GM19372 (cell line): ENCODE measurements around the gene UPF1.

ENCODE experiments used
- ATAC-seq: cut with Tn5 transposase; IDR thresholded peaks from one replicate; pipeline ENCODE4 v1.9.1; 2021; ENCODE audit warnings: mild to moderate bottlenecking, low read depth, moderate library complexity; ENCODE audit not compliant: unreplicated experiment

UPF1 gene

DNA sequence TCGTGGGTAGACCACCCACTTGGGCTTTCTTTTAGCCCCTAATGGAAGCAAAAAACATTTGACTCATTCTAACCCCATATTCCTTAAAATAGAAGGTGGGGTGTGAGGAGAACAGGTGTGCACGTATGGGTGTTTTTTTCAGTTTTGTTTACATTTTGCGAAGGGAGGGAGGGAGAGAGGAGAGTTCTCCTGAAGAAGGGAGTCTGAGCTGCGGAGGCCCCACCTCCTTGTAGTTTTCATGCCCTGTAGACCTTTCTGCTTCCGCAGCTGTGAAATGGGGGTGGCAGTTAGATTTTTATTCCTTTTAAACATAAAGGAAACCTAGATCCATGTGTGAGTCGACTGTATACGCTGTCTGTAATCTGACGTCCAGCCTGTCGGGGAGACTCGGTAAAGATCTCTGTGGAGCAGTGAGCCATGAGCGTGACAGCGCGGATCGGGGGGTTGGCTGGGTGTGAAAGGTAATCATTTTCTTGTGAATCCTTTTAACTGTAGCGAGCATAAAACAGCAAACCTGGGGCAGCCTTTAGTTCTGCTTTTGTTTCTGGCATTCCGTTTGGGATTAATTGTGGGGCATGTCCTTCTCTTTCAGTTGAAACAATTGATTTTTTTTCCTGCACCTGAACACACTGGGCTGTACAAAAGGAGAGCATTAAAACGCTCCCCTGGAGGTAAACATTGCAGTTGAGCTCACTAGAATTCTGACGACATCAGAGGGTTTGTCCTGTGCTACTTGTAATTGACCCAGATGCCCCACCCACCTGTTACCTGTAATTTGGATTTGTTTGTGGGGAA, 2.3 kb downstream of the UPF1 start:
- ATAC-seq = no peak

DNA sequence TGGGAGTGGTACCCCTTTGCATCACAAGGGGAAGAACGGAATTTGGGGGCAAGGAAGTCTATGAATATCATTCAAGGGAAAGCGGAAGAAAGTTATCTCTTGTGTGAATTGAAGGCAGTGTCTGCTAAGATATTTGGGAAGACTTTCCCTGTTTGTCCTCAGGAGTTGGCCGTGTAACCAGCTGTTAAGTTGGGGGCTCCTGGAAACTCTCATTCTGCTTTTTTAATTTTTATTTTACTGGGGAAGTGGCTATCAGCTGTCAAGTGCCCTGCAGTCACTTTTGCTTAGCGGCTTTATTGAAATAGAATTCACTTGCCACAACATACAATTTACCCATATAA, 2.9 kb downstream of the UPF1 start:
- no peak for ATAC-seq

DNA sequence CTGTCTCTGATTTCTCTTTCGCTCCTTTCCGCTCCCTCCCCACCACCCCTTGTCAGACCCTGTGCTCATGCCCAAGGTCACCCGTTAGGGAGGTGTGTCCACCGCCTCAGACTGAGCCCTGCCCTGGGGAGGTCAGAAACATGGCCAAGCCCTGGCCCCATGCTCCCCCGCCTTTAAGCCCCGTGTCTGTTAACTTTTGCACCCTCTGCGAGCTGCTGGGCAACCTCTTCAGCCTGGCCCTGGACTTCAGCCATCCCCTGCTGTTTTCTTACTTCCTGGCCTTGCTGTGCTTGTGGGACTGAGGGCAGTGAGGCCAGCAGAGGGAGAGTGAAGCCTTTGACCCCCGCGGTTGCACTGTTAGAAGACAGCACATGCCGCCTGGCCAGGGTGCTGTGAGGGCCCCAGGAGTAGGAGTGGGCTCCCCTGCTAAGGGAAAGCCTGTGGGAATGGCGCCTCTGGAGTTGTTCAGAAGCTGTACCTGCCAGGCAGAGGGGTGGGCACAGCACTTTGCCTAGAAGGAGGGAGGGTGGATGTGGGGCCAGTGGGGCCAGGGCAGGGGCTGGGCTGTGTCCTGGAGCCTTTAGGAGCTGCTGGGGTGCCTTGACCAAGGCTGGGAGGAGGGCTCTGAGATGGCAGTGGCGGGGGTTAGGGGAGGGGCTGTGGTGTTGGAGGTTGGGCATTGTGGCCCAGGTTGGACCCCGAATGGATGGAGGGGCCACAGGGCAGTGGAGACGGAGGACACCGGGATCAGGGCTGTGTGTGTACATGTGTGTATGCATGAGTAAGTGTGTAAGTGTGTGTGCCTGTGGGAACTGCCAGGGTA, 7.9 kb downstream of the UPF1 start:
- no peak for ATAC-seq

DNA sequence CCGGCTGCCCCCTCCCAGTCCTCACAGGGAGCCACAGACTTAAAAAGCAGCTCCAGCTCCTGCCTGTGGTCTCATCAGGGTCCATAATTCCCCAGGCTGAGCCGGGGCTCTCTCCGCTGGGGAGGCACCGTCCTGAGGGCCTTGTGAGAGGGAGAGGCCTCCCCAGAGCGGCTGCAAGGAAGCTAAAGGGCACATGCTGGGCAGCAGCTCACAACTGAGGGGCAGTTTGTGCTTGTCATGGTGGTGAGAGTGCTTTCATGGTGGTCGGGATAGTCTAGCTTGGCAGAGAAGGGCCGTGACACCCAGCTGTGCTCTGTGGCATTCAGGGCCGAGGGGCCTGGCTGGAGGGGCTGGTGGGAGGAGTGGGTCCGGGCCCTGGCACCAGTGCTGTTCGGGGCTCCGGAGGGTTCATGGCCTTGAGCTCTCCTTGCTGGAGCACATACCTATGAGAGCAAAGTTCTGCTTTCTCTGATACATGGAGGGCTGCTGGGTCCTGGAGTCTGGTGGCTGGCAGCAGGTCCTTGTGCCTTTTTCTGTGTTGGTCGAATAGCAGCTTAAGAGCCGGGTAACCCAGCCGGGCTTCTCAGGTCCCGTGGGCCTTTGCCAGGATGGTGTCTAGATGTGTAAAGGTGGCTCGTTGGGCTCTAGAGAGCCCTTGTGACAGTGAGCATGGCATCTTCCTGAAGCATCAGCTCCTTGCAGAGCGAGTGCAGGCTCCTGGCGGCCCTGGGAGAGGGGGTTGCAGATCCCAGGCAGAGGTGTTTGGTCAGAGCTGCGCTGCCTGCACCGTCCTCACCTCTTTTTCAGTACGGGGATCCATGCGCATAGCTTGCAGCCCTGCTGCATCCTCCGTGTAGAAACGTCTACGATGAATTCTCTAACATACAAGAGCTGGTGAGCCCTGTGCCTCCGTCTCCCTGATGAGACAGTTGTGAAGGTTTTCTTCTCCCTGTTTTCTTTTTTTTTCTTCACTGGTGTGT, 8.8 kb downstream of the UPF1 start:
- no peak for ATAC-seq

DNA sequence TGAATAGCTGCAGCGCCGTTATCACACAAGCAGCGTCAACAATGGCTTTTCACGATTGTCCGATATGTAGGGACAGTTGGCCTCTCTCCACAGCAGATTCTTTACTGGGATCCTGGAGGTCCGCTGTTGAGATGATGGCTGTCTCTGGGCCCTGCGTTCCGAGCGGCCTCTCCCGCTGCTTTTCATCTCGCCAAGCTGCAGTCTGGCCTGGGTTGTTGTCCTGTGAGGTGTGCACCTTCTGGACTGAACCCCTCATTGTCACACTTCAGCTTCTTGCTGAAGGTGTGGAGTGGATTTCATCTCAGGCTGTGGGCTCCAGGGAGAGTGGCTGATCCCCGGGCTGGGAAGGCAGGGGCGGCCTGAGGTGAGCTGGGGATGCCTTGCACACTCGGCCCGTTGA, 9.6 kb downstream of the UPF1 start:
- no peak for ATAC-seq

DNA sequence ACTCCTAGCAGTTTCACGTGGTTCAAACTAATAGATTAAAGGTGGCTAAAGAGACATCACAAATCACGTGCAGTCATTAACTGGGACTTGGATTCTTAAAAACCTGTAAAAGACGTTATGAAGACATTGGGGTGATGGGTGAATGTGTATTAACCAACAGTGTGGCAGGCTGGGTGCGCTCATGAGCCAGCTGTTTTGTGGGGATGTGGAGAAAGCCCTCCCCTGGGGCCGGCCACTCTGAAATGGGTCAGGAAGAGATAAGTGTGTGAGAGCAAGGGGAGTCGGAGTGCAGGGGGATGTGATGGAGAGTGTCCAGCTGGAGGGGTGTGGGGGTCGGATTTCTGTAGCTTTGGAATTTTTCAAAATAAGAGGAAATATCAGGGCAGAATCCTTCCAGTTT, 10.4 kb downstream of the UPF1 start:
- no peak for ATAC-seq

DNA sequence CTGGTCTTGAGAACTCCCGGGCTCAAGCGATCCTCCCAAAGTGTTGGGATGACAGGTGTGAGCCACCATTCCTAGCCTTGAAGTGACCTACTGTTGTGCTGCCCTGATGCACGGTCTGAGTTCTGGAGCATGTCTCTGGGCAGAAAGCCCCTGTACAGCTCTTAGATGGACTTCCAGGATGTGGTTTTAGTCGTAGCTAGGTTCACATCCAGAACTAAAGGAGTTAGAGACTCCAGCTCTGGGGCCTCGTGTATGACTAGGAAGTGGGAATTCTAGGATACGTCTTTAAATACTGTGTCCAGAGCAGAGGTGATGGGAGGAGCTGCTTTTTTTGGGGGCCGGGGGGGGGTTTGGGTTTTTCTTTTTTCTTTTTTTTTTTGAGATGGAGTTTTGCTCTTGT, 12.2 kb downstream of the UPF1 start:
- ATAC-seq = no peak

DNA sequence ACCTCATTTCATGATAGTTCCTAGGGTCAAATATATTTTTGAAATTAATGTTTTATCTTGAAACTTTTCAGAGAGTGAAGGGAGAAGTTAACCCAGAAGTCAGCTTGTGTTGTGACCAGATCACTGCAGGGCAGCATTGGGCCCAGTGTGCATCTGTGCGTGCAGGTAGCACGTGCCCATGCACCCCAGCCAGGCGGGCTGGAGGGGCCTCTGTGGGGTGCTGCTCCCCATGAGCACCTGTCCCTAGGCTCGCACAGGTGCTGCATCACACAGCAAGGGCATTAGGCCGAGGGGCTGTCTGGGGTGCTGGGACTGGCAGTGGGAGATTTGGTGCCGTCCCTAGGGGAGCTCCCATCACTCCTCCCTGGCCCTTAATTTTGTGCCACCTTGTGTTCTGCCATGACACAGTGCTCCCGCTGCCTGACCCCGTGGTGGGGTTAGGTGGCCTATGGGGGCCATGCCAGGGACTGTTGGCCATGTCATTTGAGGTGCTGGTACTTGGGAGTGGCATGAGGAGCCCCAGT, 13.1 kb downstream of the UPF1 start:
- ATAC-seq = no peak

DNA sequence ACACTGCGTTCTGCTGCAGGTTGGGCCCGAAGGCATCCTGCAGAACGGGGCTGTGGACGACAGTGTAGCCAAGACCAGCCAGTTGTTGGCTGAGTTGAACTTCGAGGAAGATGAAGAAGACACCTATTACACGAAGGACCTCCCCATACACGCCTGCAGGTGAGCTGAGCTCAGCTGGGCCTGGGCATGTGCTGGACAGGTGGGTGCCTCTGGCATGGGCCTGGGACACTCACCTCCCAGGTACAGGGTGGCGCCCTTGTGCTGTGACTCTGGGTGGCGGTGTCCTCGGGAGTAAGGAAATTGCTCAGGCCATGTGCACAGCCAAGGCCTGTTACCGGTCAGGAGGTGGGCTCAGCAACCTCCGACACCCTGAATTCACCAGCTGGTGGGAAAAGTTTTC, 14.2 kb downstream of the UPF1 start:
- ATAC-seq = no peak

DNA sequence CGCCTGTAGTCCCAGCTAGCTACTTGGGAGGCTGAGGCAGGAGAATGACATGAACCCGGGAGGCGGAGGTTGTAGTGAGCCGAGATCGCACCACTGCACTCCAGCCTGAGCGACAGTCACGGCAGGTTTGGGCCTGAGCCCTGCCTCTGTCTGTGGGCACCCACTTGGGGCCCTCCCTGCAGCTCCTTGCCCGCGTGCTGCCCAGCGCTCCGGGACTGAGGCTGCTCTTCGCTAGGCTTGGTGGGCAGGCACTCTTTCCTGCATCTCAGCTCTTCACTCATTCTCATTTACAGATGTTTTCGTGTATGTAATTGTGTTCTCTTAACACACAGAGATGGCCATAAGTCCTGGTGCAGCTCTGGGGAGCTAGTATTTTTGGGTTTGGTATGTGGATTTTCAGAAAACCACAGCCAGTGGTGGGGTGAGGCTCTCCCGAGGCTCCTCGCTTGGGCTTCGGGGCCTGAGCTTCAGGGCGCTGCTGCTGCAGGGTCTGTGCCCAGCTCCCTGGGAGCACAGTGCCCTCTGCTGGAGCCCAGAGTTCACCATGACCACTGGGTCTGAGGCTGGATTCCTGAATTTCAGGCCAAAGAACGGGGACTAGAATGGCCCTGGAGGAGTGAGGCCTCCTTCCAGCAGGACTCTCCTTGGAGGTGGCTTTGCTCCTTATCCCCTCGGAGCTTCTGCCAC, 15.2 kb downstream of the UPF1 start:
- no peak for ATAC-seq

DNA sequence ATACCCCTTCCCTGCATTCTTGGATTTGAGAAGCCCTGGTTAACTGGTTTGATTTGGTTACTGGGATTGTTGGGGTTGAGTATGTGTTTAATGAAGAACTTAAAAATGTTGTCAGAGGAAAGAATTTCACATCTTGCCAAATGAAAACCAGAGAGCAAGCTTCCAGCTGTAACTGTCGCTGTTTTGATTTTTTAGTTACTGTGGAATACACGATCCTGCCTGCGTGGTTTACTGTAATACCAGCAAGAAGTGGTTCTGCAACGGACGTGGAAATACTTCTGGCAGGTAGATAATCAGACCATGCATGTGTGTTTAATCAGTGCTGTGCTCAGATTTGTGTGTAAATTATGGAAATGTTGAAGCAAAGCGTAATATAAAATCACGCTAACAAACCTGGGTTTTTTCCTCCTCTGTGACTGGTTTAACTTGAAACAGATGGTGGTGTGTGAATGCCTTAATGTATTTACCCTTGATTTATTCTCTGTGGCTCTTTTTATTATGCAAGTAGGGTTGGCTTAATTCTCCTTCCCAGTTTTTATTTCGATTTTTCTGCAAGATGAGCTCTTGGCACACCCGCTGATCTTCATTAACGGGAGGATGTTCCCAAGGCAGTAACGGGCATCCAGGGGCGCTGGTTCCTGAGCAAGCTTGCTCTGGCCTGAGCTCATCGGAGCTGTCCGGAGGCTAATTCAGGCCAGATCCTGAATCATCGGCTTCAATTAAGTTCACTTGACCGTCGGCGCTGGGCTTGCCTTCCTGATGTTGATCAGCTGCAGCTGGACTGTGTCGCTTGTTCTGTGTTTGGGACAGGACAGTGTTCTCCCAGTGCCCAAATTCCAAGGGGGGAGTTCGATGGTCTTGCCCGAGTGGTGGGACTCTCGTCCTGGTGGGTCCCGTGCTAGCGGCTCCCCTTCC, 16.0 kb downstream of the UPF1 start:
- no peak for ATAC-seq

DNA sequence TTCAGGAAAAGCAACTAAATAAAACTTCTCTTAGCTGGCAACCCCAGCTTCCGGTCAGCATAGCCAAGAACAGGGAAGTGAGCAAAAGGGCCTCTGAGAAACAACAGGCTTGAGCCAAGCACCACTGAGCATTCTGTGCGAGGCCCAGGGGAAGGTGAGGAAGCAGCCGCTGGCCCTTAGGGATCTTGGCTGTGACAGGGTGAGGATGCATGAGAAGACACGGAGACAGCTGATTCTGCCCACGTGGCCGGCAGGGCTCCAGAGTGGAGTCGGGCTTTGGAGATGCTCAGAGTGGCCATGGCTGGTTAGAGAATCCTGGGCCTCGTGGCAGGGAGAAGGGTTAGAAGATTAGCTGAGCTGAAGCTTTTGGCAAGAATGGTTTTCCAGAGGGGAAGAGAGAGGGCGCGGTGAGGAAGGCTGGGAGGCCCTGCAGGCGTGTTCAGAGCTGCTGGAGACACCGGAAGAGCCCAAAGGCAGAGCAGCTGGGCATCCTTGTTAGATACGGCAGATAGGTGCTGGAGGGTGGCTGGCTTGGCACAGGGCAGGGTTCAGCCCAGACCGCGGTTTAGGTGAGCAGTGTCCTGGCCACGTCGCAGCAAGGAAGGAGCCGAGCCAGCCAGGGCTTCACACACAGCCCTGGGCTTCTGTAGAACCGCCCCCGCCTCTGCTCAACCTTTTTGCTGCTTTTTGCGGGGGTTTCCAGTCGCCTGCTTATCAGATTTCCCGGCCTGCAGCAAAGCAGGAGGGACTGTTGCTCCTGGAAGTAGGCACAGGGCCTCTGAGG, 17.3 kb downstream of the UPF1 start:
- no peak for ATAC-seq

DNA sequence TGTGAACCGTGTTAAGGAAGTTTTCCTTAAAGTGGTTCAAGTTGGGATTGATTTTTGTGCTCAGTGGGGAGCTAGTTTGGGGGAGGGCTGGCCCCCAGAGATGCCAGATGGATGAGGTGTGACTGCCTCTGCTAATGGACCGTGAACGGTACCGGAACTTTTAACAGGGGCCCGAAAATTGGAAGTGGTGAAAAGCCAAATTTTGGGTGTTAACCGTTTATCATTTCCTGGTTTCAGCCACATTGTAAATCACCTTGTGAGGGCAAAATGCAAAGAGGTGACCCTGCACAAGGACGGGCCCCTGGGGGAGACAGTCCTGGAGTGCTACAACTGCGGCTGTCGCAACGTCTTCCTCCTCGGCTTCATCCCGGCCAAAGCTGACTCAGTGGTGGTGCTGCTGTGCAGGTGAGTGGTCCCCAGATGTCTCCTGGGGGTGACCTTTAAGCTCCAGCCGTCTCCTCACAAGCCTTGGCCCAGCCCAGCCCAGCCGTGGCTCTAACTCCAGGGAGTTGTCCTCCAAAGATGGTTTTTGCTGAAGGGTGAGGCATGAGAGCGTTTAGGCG, 18.2 kb downstream of the UPF1 start:
- no peak for ATAC-seq

DNA sequence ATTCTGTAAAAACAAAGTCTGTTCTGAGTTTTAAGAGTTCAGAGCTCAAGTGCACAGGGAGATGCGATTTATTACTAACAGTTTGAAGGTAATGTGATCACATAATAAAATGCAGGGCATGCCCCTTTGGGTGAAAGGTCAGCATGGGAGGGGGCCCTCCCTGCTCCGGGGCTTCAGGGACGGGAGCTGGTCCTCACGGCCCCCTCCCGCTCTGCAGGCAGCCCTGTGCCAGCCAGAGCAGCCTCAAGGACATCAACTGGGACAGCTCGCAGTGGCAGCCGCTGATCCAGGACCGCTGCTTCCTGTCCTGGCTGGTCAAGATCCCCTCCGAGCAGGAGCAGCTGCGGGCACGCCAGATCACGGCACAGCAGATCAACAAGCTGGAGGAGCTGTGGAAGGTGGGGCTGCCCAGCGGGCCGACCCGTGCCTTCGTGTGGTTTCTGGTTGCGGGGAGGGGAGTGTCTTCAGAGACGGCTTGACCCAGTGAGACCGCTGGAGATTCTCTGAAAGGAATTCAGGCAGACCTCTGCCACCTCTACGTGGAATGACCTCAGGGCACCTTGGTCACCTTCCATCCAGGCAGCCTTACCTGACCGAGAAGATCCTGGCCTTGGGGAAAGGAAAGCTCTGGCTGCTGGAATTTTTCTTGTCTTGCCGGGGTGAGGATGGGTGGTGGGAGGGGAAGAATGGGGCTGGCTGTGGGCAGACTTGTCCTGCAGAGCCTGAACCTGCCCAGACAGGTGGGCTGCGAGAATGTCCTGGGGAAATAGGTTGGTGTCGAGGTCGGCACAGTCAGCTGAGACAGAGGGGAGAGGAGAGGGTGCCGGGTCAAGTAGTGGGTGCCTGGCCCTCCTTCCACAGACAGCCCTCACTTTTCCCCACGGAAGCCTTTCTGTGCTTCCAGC, 19.0 kb downstream of the UPF1 start:
- no peak for ATAC-seq

DNA sequence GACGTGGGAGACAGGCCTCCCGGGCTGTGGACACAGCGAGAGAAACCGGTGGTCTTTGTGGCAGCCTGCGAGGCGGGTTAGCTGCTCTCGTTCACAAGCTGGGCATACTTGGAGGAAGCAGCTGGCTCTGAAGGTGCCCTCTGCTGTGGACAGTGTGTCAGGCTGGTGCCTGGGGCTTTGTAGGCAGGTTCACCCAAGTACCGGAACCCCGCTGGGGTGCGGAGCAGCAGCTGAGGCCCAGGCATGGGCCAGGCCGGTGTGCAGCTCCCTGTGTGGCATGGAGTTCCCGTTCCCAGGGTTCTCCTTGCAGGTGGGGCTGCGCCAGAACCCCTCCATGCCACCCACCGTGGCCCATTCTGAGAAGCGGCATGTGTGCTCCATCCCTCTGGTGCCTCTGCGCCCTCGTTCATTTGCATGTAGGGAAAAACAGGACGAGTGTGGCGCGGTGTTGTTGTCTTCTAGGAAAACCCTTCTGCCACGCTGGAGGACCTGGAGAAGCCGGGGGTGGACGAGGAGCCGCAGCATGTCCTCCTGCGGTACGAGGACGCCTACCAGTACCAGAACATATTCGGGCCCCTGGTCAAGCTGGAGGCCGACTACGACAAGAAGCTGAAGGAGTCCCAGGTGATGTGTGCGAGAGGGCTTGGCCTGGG, 20.0 kb downstream of the UPF1 start:
- no peak for ATAC-seq

DNA sequence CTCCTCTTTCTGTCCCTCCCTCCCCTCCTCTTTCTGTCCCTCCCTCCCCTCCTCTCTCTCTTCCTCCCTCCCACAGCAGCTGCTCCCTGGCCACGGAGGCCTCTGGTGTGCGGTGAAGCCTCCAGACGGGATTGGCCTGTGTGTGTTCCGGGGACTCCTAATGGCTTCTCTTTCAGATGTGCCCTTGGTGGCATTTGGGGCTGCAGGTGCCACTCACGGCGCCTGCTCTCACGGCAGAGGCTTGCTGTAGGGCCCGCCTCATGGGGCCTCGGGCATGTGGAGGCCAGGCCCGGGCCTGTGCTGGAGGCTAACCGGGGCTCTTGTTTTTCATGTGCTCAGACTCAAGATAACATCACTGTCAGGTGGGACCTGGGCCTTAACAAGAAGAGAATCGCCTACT, 20.9 kb downstream of the UPF1 start:
- no peak for ATAC-seq
